ENCODE data around the gene KCNK3.

The KCNK3 gene

DNA sequence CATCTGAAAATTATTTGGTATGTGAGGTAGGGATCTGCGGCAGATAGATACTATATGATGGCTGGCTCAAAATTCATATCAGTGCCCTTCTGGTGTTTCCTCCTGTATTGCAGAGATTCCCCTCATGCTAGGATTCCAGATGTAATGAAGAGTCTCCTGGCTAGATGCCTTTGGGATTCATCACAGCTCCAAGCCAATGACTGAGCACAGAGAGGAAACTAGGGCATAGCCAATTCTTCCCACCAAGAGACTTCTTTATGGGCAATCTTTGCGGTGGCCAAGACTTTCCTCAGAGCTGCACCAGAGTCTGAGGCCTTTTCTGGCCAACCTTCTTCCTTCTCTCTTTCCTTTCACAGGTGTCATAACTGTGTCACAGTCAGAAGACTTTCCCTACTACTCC is 25.9 kb upstream of the KCNK3 start:
- no peak for DNase-seq

DNA sequence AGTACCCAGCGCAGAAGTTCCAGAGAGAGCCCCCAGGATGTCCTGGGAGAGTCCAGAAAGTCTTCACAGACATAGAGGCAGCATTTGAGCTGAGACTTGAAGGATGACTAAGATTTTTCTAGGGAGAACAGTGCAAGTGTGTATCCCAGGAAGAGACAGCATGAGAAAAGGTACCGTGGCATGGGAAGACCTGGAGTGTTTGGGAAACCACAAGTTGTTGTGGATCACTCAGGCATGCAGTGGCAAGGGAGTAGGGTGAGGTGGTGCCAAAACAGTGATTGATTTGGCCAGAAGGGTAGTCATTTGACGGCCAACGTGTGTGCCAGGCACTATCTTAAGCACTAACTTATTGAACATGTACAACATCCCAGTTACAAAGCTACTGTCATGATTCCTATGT is 24.5 kb upstream of the KCNK3 start:
- no peak for DNase-seq

DNA sequence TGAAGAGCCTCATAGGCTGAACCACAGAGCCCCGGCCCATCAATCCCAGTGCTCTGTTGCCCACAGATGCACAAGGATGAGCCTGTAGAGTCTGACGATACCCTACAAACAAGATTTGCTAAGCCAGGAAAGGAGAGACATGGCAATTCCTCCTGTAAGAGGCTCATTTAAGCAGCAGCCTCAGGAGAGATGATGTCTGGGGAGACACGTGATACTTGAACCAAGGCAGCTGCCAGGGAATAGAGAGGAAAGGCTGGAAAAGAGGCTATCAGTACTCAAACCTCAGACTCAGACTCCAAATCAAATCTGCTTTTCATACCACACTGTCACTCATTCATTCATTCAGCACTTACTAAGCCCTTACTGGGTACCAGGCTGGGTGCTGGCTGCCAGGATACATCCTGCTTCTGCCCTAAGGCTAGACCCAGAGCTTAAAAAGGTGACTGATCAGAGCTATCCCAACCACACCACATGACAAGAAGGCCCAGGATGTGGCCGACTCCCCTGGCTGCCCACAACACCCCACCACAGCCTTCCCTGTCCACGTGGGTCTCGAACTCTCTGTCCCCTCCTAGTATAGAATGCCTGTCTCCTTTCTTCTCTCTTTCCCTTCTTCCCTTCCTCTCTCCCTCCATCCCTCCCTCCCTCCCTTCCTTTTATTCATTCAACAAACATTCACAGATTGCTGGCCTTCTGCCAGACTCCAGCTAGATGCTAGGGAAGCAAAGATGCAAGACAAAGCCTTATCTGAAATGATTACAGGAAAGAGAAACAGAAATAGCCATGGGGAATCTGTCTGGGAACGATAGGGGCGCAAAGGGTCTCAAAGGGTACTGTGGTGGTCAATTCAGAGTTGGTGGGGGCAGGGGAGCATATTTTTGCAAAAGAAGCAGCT is 23.4 kb upstream of the KCNK3 start:
- no peak for DNase-seq

DNA sequence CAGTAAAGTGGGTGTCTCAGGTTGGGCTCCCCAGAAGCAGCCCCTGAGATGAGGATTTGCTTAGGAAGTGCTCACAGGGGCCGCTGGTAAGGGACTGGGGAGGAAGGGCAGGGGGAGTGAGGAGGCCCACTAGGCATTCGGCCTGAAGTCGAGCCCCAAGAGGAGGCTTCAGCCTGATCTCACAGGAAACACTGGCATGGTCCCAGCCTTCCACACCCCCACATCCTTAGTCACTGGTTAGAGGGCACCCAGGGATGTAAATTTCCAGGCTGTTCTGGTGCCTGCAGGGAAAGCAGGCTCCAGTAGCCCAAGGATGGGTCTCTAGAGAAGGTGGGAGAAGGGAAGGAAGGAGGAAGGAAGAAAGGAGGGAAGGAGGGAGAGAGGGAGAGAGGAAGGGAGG is 22.4 kb upstream of the KCNK3 start:
- DNase-seq = no peak

DNA sequence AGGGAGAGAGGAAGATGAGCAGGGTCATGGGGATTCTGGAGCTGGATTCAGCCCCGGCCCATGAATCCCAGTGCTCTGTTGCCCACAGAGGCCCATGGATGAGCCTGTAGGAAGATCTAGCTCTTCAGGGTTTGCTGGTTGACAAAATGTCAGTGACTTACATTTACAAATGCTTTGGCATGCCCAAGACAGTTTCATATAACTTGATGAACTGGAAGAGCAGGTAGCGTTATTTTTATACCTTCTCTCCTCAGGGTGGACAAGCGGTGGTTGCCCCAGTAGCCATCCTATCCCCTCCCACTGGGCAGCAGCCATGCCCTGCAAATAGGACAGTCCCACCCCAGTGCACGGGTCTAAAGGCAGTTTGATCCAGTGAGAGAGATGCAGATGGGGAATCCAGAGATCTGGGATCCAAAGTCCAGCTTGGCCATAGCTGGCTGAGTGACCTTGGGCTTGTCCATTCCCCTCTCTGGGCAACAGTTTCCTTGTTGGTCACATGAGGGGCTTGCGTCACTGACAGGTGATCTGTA is 21.5 kb upstream of the KCNK3 start:
- DNase-seq = no peak

DNA sequence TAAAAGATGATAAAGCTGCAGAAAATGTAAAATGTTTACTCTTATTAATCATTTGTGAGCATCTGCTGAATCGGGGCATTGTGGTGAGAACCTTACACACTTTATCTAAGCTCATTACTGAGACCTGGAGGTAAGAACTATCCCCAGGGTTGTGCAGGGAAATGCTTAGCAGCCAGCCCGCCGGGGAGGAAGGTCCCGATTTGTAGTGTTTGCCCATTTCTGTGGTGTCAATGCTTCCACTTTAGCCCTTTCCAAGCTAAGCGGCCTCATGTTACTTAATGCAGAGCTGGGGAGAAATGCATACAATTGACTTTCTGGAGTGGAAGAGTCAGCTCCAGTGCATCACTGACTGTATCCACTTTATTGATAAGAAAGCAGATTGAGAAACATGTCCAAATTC is 20.8 kb upstream of the KCNK3 start:
- DNase-seq = no peak

DNA sequence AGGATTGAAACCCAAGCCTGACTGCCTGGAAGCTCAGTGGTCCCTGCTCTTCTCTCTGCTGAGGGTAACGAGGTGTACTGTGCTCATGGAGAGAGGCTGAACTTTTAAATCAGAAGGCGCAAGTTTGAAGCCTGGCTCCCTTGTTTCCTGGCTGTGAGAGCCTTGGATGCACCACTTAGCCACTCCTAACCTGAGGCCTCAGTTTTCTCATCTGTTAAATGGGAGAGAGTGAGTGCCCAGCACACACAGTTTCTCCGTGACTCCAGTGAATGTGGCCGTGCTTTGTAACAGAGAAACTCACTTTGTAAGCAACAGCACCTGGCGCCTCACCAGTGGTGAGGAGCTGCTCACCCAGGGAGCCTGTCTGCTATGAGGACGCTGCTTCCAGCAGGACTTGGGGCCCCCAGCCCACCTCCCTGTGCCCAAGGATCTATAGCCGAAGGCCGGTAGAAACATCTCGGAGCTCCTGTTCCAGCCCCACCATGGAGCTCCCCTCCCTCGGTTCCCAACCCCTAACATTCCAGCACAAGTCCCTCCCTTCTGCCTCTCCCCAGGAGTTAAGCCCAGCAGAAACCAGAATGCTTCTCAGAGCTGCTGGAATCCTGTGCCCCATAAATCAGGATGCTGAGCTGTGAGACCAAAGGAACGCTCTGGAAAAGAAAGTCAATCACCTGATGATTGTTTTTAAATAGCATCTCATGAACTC is 20.3 kb upstream of the KCNK3 start:
- no peak for DNase-seq

DNA sequence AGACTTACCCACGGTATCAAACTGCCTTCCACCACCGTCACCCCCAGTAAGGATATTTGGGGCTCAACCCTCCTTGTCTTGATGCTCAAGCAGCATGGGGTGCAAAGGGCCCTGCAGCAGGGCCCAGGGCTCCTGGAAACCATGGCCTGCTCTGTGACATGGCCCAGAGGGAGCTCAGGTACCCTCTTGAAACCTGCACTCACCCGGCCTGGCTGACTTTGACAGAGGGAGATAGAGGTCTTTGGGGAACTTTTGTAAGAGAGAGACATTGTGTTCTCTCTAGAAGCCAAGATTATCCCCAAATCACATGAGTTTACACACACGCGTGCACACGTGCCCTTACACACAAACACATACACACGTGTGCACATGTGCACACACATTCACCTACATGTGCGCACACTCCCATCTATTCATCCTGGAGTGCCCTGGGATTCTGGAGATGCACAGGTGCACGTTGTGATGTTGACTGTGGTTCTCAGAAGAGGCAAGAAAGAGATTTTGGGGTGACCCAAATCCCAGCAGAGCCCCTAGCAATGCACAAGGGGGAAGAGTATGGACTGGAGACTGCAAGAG is 19.6 kb upstream of the KCNK3 start:
- DNase-seq = no peak

DNA sequence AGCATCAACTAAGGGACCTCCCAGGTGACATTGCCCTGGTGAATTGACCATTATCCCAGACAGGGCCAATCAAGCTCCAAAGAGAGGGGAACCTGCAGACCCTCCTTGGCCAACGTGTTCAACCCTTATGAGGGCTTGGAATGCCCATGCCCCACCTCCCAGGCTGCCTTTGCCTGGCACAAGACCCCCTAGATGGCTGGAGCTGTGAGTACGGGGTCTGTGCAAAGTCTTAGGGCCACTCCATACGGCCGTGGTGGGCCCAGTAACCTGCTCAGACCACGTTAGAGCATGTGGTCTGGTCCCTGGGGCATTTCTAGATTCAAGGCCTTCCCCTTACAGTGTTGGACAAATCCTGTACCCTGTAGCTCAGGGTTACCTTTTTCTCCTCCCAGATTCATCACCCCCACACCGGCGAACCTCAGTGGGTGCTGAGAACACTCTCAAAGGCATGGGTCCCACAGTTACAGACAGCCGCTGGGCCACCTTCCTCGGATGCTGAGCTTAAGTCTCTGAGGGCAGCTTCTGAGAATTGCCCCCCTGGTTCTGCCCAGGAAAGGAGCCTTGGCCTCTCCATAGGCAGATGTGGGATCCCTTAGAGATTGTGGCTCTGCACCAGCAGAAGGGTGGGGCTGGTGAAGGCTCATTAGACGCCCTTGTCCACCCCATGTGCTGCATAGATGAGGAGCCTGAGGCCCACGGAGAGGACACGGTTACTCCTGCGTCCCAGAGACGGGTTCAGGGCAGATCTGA is 18.3 kb upstream of the KCNK3 start:
- DNase-seq = no peak

DNA sequence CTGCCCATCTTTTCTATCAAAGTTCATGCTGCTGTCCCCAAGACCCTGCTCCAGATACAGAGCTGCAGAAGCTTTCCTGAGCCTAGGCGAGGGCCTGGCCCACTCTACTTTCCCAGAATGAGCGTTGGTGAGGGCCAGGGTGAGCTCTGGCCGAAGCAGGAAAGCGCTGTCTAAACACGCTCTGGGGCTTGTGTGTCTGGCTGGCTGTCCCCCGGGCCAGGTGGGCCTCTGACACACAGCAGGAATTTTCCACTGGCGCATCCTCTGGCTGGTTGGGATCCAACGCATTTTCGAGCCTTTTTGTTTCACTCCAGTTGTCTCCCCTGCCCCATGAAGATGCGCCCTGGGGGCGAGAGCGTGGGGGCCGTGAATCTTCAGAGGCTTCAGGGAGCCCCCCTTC is 17.8 kb upstream of the KCNK3 start:
- no peak for DNase-seq

DNA sequence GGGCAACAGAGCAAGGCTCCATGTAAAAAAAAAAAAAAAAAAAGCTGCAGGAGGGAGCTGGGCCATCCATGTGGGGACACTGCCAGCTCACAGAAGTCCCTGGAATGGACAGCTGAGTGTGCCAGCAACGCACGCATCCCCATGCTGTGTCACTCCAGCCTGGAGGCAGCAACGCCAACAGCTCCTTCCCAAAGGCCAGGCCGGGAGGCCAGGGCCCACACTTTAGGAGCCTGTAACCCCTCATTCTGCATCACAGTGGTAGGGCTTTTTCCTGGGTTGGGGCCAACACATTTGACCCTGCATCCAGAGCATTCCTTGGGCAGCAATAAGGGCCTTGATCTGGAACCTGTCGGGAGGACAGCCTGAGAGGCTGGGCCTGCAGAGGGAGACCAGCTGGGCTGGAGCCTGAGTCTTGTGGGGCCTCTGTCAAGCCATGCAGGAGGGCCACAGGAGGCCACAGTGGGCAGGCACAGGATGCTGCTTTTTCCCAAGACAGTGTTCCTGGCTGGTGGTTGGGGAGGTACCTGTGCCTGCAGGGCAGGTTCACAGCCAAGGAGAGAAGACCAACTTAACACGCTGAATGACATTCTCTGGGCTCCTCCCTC is 16.8 kb upstream of the KCNK3 start:
- no peak for DNase-seq

DNA sequence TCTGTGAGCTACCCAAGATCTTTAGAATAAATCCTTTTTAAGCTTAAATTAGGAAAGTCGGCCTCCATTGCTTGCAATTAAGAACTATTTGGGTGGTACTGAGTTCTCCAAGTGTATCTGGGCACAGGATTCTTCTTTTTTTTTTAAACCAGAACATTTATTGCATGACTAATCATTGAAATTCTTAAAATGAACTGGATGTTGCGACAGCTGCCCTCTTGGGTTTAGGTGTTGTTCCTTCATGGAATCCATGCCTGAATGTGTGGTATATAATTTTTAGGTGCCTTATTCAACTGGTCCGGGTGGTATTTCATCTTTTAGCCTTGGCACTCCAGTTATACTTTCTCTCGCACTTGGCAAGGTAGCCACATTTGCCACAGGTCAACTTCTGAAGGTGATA is 14.5 kb upstream of the KCNK3 start:
- no peak for DNase-seq

DNA sequence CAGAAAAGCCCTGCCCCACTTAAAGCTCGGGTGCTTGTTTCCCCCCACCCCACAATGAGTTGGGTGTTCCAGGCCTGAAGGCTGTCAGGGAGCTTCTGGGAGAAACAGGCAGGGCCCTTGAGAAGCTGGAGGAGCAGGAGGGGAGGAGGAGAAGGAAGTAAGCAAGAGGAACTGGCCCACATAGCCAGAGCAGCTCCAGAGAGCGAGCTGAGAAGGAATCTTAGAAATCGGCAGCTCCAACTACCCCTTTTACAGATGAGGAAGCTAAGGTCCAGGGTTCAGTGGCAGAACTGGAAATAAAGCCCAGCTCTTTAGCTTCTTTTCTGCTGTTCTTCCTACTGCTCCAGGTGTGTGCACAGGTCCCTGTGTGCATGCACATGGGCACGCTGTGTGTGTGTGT is 12.7 kb upstream of the KCNK3 start:
- no peak for DNase-seq

DNA sequence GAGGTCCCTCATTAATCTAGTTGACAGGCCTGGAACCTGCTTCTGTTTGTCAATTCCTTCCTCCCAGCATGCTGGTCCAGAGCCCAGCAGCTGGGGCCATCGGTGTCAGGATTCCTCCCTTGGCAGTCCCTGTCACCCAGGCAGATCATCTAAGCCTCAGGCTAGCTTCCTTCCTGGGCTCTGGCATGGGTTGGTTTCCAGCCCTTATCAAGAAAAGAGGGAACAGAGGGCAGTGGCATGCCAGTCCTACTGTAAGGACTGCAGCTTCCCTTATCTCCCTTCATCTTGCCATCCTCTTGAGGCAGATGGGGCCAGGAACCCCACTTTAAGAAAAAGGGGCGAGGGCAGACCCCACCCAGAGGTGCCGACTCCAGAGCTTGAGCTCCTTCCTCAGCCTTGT is 10.9 kb upstream of the KCNK3 start:
- no peak for DNase-seq

DNA sequence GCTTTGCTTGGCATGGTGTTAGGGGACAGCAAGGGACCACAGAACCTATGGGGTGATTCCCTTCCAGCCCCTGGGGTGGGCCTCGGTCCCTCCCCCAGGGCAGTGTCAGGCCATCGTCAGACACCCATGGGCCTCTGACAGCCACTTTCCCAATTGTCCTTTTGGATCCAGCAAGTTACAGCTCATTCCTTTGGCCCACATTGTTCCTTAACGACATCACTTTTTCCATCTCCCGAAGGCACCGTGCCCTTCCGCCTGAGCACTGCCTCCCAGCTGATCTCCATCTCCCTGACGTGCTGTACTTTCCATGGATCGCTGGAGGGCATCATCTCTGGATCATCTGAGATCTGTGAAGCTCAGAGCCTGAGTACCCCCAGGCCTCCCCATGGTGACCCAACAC is 10.4 kb upstream of the KCNK3 start:
- no peak for DNase-seq

DNA sequence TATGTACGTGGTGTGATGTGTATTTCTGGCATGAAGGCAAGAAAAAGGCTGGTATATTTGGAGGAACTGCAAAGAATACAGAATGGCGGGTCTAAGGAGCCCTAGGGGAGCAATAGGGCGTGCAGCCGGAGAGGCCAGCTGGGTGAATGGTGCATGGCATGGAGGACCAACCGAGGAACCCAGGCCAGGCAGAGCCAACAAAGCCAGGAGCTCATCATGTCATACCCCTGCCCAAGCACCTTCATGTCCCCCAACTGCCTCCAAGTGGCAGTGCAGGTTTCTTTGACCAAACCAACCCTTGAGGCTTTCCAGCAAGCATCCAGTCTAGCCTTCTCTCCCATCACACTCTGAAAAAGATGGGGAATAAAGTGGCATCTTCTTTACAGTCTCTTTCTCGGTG is 8.9 kb upstream of the KCNK3 start:
- DNase-seq = no peak

DNA sequence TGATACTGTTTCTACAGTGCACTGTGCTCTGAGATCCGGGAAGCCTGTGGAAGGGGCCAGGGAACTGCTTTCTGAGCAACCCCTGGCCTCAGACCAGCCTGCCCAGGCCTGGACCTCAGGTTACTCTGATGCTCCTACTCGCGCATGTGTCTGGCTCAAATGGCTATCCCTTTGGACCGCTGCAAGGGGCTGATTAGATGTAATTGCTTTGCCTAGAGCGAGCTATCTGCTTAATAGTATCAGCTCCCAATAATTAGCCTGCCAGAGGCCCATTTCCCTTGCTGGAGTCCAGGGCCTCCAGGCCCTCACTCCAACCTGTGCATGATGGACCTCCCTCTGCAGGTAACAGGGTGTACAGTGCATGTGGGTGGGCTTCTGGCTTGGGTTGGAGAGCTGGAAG is 7.2 kb upstream of the KCNK3 start:
- no peak for DNase-seq

DNA sequence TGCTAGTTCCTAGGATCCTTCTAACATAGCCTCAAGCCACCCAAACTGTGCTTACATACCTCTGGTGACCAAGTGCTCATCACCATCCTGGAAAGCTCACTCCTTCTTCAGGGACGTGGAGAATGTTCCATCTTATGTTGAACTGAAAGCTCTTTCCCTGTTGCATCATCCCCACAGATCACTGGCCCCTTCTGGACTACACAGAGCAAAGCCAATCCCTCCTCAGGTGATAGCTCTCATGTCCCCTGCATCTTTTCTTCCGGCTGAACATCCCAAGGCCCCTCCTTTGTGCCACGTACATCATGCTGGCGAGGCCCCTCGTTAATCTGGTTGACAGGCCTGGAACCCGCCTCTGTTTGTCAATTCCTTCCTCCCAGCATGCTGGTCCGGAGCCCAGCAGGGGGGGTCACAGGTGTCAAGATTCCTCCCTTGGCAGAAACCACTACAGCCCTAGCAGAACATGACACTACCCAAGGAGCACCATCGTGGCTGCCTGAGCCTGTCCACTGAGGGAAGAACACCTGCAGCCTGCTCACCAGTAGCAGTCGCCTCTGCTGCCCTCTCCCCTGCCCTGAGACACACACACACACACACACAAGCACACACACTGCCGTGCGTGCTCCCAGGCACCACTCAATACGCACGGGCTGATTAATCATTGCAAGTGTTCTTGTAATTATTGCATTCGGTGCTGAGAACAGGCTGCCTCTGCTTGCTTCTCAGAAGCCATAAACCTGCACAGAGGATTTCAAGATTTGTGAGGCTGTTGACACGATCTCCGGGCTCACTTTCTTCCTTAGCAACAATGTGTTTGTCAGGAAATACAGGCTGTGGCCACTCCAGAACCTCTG is 6.3 kb upstream of the KCNK3 start:
- peak; percentile 77 for DNase-seq

DNA sequence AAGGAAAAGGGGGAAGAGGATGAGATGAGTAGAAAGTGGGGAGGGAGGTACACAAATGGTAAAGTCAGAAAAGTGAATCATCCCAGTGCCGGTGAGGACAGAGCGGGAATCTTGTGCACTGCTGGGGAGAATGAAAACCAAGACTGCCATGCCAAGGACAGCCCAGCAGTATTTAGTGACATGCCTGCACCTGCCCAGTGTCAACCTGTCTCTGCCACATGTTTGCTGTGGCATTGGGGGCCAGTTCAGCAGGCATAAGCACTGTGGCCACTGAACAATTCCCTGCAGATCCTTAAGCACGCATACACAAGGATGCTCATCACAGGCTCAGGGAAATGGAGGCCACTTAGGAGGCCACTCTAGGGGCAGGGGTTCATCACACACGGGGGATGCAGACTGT is 5.2 kb upstream of the KCNK3 start:
- DNase-seq = peak; percentile 68

DNA sequence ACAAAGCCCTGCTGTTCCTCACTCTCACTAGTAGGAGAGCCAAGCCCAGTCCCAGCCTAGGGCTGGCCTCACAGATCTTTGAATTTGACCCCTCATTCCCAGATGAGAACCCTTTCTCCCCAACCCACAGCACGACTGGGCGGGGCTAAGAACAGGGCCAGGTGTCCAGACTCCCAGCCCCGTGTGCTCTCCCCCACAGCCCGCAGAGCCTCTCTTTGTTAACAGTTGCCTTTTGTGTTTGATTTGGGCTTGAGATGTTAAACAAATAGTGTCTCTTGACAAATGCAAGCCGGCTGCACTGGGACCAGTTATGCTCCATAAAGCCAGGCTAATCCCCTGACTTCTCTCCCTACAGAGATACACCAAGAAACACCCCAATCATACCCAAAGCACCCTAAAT is 4.7 kb upstream of the KCNK3 start:
- DNase-seq = peak; percentile 92

DNA sequence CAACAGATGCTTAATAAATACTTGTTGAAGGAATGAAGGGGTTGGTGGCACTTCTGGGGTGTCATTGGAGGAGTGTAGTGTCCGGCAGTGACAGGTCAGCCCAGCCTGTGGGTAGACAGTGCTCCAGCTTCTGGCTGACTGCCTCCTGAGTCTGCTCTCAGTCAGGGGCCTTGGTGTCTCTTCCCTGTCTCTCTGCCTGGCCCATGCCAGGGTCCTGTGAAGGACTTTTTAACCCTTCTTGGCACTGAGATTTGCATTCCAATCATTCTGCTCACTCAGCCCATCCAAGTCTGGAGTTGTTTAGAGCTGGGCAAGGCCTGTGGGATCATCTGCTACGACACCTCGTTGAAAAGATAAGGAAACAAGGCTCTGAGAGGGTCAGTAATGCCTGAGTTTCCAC is 1.4 kb upstream of the KCNK3 start:
- DNase-seq = no peak

DNA sequence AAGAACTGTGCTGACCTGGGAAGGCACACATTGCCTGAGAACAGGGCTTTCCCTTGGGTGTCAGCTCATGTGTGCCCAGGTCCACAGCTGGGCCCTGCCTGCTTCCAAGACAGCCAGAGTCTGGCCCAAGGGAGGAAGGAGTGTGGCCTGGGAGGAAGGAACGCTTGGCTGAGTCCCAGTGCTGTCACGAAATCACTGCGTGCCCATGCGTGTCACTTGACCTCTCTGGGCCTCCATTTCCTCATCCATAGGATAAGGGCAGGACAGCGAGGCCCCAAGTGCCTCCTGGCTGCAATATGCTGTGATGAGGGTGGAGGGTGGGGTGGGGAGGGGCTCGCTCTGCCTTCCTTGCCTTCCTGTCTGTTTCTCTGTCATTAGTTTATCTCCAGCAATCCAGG is 642 bp upstream of the KCNK3 start:
- no peak for DNase-seq
